H1 (cell line): ENCODE data around the gene ORAI1.

ENCODE experiments used
- CHD2 ChIP-seq: IDR thresholded peaks from 2 replicates; pipeline ENCODE4 v1.6.1; 2012; ENCODE audit warnings: low read length, improper control_type of control experiment
- EGR1 ChIP-seq: IDR thresholded peaks from 2 replicates; pipeline ENCODE4 v1.6.1; 2011; ENCODE audit warnings: low read depth, low read length, borderline replicate concordance
- GABPA ChIP-seq: IDR thresholded peaks from 2 replicates; pipeline ENCODE4 v1.6.1; 2011; ENCODE audit warnings: mild to moderate bottlenecking, low read length, moderate library complexity, borderline replicate concordance; ENCODE audit not compliant: insufficient read depth
- POLR2A ChIP-seq, 2 experiments: IDR thresholded peaks; 1 replicate in 1 of 2; 2 replicates in 1 of 2; pipeline ENCODE4 v1.6.1; 2011; ENCODE audit warnings: low read depth in 2 of 2, low read length in 2 of 2, mild to moderate bottlenecking in 2 of 2; ENCODE audit errors: control extremely low read depth in 1 of 2
- RBBP5 ChIP-seq: IDR thresholded peaks from 2 replicates; pipeline ENCODE4 v1.7.1; 2012; ENCODE audit warnings: low read depth, mild to moderate bottlenecking, inconsistent platforms, low read length, moderate library complexity, borderline replicate concordance
- TAF1 ChIP-seq: IDR thresholded peaks from 2 replicates; pipeline ENCODE4 v1.6.1; 2011; ENCODE audit warnings: mild to moderate bottlenecking, low read depth, low read length
- YY1 ChIP-seq: IDR thresholded peaks from 2 replicates; pipeline ENCODE4 v1.6.1; 2011; ENCODE audit warnings: low read depth, mild to moderate bottlenecking, low read length
- TF ChIP-seq, protein P1 (sequence below), 3 experiments: IDR thresholded peaks; 1 replicate in 2 of 3; 2 replicates in 1 of 3; pipeline versions ENCODE4 v1.5.1 to v1.6.1; 2011; ENCODE audit warnings: low read length in 3 of 3, mild to moderate bottlenecking in 3 of 3, inconsistent platforms in 2 of 3, low read depth in 1 of 3, moderate library complexity in 1 of 3; ENCODE audit not compliant: insufficient read depth in 1 of 3; ENCODE audit errors: control extremely low read depth in 1 of 3
- TF ChIP-seq, protein P2 (sequence below): IDR thresholded peaks from 2 replicates; pipeline ENCODE4 v1.6.1; 2012; ENCODE audit warnings: inconsistent platforms

DNA sequence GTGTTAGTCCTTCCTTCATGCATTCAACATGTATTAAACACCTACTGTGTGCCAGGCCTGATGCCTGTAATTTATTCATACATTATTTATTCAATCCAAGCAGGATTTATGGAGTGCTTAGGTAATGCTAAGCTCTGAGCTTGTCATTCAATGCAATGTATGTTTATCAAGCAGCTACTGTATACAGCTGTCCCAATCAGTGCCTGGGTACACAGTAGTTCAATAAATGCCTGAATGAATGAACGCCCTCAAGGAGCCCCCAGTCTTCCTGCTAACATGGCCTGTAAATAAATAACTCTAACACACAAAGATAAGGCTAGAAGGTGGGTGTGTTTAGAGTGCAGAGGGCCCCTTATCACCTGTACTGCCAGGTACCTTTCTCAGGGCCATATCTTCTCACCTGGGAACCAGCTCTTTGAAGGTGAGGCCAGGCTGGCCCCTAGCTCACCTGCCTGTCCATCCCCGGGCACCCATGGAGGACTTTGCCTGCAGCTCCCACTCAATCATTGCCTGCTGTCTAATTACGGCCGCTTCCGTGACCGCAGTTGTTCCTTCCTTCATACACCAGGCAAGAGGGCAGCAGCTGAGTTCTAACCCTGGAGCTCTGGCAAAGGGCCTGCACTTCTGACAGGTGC lies 25.5 kb upstream of the ORAI1 start:
- TF ChIP-seq, protein P1, sequence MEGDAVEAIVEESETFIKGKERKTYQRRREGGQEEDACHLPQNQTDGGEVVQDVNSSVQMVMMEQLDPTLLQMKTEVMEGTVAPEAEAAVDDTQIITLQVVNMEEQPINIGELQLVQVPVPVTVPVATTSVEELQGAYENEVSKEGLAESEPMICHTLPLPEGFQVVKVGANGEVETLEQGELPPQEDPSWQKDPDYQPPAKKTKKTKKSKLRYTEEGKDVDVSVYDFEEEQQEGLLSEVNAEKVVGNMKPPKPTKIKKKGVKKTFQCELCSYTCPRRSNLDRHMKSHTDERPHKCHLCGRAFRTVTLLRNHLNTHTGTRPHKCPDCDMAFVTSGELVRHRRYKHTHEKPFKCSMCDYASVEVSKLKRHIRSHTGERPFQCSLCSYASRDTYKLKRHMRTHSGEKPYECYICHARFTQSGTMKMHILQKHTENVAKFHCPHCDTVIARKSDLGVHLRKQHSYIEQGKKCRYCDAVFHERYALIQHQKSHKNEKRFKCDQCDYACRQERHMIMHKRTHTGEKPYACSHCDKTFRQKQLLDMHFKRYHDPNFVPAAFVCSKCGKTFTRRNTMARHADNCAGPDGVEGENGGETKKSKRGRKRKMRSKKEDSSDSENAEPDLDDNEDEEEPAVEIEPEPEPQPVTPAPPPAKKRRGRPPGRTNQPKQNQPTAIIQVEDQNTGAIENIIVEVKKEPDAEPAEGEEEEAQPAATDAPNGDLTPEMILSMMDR (IDR thresholded peaks at IDR 0.05; ENCODE audit: control extremely low read depth in 1 of 3, insufficient read depth in 1 of 3, low read depth in 1 of 3, low read length in 3 of 3), result no peak
- TF ChIP-seq GABPA (no peak), TAF1 (no peak), POLR2A (IDR thresholded peaks at IDR 0.05; ENCODE audit: control extremely low read depth in 1 of 2, low read depth in 2 of 2, low read length in 2 of 2) (no peak), YY1 (no peak), CHD2 (no peak), EGR1 (no peak), RBBP5 (no peak)
- TF ChIP-seq, protein P2, sequence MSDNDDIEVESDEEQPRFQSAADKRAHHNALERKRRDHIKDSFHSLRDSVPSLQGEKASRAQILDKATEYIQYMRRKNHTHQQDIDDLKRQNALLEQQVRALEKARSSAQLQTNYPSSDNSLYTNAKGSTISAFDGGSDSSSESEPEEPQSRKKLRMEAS, result no peak
